Pons (tissue), 1 donor: ENCODE results near the gene IL12RB1.

ENCODE experiments used
- DNase-seq: peaks from one replicate; pipeline ENCODE4 v3.0.0-alpha.2; 2016; ENCODE audit warnings: low spot score

Gene IL12RB1

DNA sequence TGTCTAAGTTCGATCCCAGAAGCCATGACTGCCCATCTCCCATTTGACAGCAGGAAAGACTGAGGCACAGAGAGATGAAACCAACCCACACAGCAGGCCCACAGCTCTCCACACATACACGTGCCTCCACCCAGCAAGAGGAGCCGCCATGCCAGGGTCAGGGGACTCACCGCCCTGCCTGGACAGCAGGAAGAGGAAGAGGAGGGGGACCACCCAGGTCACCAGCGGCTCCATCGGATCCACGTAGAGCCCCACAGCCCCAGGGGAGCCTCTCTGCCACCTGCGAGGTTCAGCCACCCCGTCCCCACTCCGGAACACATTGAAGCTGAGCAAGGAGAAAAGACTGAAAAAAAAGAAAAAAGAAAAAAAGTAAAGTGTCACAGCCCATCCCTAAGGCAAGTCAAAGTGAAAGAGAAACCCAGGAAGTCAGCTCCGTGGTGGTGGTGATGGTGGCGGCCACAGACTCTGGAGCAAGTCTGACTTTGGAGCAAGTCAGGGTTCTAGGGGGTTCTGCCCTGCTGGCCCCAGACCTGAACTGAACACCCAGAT, at the start of gene IL12RB1:
IL12RB1 (minus strand) TSS at position 345 of the 549 bp plus-strand sequence; CDS start at position 234, 111 bp downstream.
- no peak for DNase-seq

DNA sequence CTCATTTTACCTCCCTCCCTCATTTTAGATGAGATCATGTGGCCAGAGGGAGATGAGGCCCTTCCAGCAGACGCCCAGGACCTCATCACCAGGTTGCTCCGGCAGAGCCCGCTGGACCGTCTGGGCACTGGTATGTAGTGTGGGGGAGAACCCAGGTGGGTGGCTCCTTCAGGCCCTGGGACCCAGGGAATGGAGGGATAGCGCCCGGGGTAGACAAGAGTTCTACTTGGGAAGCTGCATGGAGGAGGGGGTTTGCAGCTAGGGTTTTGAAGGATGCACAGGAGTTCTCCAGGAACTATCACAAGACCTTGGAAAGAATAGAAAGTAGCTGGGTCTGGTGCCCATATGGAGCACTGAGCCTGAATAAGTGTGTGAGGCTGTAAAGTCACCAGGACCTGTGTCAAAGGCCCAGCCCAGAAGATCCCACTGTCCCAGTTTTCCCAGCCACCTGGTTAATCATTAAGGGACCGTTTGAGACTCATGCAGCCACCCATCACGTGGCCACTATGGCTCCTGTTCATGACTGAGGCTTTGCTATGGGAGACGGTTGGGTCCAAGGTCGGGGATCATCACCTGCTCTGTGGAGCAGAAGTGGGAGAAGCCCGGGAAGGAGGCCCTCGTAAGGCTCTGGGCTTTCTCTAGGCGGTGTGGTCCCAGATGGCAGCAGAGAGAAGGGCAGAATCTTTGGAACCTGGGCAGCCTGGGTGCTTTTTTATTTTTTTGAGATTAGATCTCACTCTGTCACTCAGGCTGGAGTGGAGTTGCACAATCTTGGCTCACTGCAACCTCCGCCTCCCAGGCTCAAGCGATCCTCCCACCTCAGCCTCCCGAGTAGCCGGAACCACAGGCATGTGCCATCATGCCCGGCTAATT, 49.2 kb upstream of the IL12RB1 start:
- no peak for DNase-seq

DNA sequence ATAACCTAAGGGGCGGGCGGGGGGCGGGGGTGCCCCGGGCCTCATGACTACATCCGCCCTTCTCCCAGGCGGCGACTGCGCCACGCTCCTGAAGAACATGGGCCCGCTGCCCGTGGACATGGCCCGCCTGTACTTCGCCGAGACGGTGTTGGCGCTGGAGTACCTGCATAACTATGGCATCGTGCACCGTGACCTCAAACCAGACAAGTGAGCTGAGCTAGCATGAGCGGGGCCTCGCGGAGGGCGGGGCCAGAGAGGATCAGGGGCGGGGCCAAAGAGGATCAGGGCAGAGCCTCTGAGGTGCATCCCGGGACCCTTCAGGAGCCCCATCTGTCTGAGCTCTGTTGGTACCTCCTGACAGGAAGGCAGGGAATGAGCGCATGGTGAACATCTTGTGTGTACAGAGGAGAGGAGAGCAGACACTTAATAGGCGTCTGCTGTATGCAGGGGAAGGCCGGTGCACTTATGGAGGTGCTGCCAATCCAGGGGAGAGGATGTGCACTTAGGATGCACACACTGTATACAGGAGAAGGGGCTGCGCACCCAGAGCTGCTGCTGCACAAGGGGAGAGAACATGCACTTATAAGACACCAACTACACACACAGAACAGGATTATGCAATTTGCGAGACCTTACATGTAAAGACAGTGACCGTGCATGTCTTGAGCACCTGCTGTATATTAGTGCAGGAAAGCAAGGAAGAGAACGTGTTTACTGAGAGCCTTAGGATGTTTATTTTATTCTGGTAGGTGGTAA, 45.3 kb upstream of the IL12RB1 start:
- no peak for DNase-seq

DNA sequence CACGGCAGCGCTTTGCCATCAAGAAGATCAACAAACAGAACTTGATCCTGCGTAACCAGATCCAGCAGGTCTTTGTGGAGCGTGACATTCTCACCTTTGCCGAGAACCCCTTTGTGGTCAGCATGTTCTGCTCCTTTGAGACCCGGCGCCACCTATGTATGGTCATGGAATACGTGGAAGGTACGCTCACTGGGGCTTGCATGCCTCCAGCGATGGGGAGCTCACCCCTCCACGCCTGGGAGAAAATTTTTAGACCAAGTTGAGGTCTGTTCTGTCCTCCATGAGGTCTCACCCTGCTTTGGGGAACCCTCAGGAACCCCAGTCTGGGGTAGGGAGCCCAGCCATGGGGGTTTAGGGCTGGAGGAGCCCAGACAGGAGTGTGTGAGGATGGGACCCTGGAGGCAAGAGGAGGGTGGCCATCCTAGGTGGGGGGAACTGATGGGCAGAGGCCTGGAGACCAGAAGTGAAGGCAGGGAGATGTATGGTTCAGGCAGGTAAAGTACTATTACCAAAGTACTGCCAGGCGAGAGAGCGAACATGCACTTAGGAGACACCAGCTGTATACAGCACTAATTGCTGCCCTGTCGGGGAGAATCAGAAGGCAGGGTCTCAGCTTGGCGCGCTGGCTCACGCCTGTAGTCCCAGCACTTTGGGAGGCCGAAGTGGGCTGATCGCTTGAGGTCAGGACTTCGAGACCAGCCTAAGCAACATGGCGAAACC, 43.9 kb upstream of the IL12RB1 start:
- DNase-seq: no peak

DNA sequence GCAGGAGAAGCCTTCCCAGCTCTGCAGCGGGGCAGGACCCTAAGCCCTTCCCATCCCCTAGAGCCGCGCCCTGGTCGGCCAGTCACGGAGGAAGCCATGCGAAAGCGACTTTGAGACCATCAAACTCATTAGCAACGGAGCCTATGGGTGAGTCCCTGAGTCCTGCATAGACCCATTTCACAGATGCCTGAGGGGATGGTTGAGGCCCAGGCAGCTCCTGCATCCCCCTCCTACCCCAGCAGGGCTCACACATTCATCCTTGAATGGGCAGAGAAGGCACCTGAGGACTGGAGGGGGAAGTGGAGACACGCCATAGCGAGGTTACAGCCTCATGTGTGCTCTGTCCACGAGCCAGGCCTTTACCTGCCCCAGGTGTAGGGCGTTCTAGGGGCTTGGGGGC, 42.1 kb upstream of the IL12RB1 start:
- no peak for DNase-seq

DNA sequence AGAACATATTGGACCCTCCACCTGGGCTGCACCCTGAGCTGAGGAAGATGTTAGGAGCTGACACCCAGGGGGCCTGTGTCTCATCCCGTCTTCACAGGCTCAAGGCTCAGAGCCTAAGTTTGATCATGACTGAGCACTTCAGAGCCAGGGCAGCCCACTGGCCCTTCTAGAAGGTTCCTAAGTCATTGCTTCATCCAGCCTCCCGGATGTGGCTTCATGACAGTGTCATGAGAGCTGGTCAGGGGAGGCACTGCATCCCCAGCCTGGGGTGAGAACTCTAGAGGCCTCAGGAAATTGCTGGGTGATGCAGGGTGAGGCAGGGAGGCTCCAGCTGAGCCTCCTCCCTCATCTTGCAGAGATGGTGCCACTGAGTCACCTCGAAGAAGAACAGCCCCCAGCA, 41.3 kb upstream of the IL12RB1 start:
- no peak for DNase-seq

DNA sequence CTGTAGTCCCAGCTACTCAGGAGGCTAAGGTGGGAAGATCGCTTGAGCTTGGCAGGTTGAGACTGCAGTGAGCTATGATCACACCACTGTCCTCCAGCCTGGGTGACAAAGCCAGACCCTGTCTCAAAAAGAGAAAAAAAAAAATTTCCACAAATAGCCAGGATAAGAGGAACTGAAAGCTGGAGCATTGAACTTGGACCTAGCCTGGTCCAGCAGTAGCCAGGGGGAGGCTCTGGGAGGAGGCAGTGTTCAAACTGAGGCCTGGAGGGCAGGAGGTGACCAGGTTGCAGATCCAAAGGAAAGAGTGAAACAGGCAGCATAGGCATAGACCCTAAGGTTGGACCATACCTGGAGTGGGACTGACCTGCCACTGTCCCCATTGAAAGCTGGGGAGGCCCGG, 39.4 kb upstream of the IL12RB1 start:
- DNase-seq: no peak

DNA sequence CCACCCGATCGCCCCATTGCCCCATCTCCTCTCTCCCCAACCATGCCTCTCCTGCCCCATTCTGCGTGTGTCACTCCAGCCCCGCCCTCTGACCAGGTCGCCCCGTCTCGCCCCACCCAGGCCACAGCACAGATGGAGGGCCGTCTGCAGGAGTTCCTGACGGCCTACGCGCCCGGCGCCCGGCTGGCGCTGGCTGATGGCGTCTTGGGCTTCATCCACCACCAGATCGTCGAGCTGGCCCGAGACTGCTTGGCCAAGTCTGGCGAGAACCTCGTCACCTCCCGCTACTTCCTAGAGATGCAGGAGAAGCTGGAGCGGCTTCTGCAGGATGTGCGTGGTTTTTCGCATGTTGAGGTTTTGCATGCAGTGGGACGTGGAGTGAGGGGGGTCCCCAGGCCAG, 37.1 kb upstream of the IL12RB1 start:
- DNase-seq: no peak

DNA sequence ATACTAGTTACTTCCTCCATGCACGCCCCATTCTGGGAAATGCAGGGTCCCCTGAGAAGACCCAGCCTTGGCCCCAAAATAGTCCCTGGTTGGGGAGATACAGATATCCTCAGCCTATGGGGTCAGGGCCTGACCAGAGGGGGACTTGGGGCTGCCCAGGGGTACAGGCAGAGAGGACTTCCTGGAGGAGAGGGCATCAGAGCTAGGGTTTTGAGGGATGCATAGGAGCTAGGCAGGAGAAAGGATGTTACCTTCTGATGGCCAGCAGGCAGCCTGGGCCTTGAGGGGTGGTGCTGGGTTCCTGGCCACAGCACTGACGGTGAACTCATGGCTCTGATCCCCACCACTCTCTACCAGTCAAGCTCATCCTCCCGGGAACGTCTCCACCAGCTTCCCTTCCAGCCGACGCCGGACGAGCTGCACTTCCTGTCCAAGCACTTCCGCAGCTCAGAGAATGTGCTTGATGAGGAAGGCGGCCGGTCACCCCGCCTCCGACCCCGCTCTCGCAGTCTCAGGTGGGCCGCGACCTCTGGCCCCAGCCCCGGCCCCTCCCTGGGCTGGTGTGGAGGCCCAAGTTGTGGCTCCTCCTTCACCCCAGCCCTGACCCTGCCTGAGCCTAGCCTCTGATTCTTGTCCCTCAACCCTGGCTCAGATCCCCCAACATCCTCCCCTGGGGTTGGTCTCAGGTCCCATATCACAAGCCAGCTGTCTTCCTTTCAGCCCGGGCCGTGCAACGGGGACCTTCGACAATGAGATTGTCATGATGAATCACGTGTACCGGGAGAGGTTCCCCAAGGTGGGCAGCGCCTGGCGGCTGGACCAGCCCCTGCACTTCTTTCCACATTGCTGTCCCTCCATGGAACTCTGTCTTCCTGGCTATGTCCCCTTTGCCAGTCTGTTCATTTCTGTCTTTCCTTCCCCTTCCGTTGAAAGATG, 36.4 kb upstream of the IL12RB1 start:
- no peak for DNase-seq

DNA sequence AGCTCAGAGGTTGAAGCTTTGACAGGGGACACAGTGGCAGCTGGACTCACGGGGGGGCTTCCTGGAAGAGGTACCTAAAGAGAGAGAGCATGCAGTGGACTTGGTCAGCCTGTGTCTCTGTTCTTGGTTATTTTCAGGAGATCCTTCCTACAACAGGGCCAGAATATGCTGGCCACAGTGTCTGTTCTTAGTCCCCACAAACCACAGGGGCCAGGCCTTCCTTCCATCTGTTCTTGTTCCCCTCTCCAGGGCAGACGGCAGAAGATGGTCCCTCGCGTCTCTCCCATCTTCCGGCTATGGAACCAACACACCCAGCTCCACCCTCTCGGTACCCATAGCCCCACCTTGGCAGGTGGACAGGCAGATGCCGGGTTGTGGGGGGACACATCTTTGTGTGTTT, 35.7 kb upstream of the IL12RB1 start:
- DNase-seq: no peak

DNA sequence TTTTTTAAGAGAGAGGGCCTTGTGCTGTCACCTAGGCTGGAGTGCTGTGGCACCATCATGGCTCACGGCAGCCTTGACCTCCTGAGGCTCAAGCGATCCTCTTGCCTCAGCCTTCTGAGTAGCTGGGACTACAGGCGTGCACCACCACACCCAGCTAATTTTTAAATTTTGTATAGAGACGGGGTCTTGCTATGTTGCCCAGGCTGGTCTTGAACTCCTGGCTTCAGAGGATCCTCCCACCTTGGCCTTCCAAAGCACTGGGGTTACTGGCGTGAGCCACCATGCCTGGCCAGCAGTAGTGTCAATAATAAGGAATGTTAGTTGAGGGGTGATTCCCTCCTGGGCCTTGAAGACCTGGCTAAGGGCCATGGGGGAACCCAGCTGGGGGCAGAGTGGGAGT, 34.4 kb upstream of the IL12RB1 start:
- DNase-seq: no peak

DNA sequence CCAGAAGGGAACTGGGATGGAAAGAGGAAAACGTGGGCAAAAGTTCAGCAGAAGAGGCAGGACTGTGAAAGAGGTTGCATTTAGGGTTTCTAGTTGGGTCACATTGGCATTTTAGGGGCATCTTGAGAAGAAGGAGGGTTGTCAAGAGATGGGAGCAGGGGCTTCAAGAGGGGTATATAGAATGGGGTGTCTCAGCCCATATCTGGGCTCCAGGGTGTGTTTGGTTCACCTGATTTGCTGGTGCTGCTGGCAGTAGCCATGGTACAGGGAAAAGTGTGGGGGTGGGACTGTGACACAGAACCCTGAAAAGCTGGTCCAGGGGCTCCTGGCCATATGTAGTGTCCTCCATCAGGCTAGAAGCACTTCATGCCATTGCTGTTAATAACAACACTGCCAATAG, 33.4 kb upstream of the IL12RB1 start:
- DNase-seq: no peak

DNA sequence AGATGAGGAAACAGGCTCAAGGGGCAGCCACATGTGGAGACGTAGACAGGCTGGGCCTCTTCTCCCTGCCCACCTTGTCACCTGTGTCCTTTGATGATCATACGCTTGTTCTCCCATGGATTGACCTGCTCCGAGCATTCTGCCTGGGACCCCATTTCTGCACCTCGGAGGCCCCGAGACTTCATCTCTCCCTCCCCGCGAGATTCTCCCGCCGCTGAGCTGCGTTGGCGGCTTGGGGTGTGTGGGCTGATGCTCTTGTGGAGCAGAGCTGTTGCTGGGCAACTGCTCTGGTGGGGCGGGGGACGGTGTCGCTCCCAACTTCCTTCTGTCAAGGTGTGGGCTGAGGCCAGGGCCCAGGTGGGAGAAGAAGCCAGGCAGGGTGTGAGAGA, 33.0 kb upstream of the IL12RB1 start:
- no peak for DNase-seq

DNA sequence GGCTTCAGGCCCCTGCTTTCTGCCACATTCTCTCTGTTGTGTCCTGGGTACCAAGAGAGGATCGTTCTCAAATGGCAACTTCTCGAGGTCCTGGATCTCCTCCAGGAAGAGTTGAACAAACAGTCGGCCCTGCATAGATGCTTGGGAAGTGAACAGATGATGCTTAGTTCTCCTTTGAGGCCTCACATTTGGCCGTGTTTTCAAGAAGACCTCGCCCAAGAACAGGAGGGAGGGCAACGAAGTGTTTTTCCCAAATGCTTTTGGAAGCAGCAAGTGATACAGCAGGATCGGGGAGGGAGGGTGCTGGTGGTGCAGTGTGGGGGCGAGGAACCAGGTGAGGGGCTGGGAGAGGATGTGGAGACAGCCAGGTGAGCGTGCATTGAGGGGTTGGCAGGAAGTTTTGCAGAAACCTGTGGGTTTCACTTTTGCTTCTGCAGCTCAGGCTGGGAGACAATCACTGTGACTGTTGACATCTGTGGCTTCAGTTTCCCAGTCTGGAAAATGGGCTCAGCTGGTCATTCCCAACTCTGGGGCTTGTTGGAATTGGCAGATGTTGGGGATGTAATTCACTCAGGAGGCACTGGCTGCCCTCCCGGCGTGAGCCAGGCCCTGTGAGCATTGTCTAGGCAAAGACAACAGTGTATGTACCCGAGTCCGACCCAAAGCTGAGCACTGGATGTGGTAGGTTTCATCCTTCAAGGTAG, 32.4 kb upstream of the IL12RB1 start:
- DNase-seq: no peak

DNA sequence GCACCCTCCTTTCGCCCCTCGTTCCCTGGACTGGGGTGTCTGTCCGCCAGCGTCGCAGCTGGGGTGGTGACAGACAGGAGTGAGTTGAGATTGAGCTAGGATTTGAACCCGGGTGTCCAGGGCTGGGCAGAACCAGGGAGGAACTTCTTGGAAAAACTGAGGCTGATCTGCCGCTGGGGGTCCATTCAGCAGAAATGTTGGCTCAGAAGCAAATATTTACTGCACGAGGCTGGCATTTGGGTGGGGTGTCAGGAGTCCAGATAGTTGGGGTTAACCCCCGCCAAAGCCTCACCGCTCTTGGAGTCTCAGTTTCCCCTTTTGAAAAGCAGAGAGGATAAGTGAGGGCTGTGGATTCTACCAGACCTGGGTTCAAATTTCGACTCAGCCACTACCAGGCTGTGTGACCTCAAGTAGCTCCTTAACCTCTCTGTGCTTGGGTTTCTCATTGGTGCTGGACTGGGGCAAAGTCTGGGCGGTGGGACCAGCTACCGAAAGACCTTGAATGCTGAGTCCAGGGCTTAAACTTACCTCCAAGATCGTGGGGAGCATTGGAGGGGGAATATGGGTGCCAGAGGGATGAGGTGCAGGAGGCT, 31.8 kb upstream of the IL12RB1 start:
- DNase-seq: no peak

DNA sequence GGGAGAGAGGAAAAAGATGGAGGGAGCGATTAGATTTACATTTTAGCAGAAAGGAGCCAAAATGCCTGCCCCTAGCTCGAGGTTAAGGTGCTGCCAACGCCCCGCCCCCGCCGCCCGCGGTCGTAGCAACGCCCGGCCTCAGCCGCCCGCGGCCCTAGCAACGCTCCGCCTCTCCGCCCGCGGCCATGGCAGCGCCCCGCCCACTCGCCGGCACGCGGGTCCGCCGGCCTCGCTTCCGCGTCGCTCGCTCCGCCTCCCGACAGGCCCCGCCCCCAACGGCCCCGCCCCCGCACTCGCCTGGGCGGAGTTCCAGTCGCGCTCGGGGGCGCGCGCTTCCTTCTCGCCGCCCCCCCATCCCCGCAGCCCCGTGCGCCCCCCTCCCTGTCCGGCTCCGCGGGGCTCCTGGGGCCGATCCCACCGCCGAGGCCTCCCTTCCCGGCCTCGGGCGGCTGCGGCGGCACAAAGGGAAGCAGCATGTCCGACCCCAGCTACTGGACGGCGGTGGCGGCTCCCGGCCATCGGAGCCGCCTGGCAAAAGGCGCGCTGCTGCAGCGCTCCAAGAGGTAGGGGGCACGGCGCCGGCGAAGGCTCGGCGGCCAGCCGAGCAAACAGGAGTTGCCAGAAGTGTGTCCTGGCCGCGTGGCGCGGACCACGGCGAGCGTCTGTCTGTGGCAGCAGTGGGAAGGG, 31.1 kb upstream of the IL12RB1 start:
- DNase-seq: peak; percentile 82

DNA sequence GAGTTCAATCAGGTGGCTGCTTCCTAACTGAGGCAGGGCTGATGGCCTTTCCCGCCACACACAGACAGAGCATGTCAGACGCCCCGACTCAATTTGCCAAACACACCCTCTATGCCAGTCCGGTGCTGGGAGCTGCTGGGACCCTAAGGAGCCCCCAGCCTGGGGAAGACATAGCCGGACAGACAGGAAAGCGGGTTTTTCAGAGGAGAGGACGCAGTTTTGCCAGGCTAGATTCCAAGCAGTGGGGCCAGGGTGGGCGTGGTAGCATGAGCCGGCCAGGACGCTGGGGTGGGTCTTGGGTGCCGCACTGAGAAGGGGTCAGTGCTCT, 30.6 kb upstream of the IL12RB1 start:
- DNase-seq: no peak

DNA sequence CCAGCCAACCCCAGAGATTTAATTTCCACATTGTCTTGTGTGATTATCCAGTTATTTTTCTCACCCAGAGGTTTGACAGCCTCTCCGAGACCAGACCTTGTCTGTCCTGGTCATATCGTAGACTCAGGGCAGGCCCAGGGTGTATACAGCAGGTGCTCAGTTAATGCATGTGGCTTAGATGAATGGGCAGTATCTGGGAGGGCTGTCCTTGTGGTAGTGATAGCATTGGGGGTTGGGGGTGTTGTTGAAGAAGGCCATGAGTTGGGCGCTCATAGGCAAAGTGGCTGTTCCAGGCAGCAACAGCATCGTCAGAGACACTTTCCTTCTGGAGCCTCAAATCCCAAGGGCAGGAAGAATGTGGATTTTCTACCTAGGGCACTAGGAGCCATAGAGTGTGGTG, 27.7 kb upstream of the IL12RB1 start:
- DNase-seq: no peak

DNA sequence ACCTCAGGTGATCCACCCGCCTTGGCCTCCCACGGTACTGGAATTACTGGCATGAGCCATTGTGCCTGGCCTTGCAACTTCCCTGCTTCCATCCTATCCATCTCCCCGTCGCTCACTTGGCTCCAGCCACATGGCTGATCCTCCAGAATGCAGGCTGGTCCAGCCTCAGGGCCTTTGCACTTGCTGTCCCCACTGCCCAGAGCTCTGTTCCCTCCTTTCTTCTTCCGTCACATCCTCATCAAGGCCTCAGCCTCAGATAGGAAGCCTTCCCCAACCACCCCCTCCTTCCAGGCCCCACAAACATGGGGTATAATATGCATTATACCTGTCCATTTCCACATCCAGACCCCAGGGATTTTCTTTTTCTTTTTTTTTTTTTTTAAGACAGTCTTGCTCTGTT, 27.1 kb upstream of the IL12RB1 start:
- no peak for DNase-seq

DNA sequence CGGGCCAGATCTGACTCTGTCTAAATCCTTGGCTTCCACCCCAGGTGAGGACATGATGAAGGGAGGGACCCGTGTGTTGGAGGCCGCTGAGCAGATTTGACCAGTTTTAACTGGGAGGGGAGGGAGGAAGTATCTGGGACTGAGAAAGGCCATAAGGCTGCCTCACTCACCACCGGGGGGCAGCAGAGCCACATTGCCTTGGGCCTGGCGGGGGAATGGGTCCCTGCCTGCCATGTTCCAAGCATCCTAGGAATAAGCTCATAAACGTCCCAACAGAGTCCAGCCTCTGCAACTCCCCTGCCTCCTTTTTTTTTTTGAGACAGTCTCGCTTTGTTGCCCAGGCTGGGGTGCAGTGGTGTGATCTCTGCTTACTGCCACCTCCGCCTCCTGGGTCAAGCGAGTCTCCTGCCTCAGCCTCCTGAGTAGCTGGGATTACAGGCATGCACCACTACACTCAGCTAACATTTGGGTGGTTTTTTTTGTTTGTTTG, 26.3 kb upstream of the IL12RB1 start:
- peak; percentile 91 for DNase-seq
